ENCODE measurements around the gene SELENOI.

SELENOI gene

GRCh38 chr2:26424221-26424620 lies 78.3 kb downstream of the SELENOI start:
- Histone ChIP-seq H4K20me1 (ENCODE audit: insufficient read depth, low read length) (no peaks in the 10 kb centered on the region), H3K27ac (ENCODE audit: low read length) (no peak overlapping the region), H3K36me3 (replicated peaks; ENCODE audit: insufficient read depth, low read length) (no peaks in the 10 kb centered on the region), H3K4me3 (ENCODE audit: low read length) (no peak overlapping the region), H3K27me3 (replicated peaks; ENCODE audit: insufficient read depth, low read length) (no peaks in the 10 kb centered on the region), H3K4me2 (ENCODE audit: low read depth, low read length) (no peak overlapping the region), H3K4me1 (ENCODE audit: low read length) (no peaks in the 10 kb centered on the region), H3F3A (ENCODE audit: insufficient read depth, low read length) (no peaks in the 10 kb centered on the region), H3K79me2 (ENCODE audit: low read length) (no peaks in the 10 kb centered on the region), H2AFZ (ENCODE audit: low read length) (no peak overlapping the region), H3K9ac (ENCODE audit: low read length) (no peak overlapping the region), H3K9me2 (replicated peaks; ENCODE audit: insufficient read depth, low read length) (no peaks in the 10 kb centered on the region), H3K9me3 (replicated peaks; ENCODE audit: insufficient read depth, low read length) (no peaks in the 10 kb centered on the region)
- DNase-seq, result no peak
- TF ChIP-seq CTCF (IDR thresholded peaks at IDR 0.05; ENCODE audit: low read length), result no peak
- TF ChIP-seq EZH2 (optimal IDR thresholded peaks at IDR 0.05; ENCODE audit: low read depth, low read length), result no peak
- no peak for TF ChIP-seq EZH2phosphoT487 (IDR thresholded peaks at IDR 0.05; ENCODE audit: low read length)

GRCh38 chr2:26428846-26429245 lies 82.9 kb downstream of the SELENOI start:
- no peaks in the 10 kb centered on the region for H3K9me3 ChIP-seq (replicated peaks; ENCODE audit: insufficient read depth, low read length)
- H3K9ac ChIP-seq (ENCODE audit: low read length), result no peak overlapping the region
- TF ChIP-seq CTCF (IDR thresholded peaks at IDR 0.05; ENCODE audit: low read length) (no peak), EZH2phosphoT487 (IDR thresholded peaks at IDR 0.05; ENCODE audit: low read length) (no peak), EZH2 (optimal IDR thresholded peaks at IDR 0.05; ENCODE audit: low read depth, low read length) (no peak)
- H3K79me2 ChIP-seq (ENCODE audit: low read length), result no peaks in the 10 kb centered on the region
- H3K4me1 ChIP-seq (ENCODE audit: low read length), result peaks cover 15% of the 10 kb centered on the region; the same call in 1 of the 2 replicates
- H3K4me3 ChIP-seq (ENCODE audit: low read length), result no peak overlapping the region
- H3K9me2 ChIP-seq (replicated peaks; ENCODE audit: insufficient read depth, low read length), result no peaks in the 10 kb centered on the region
- H2AFZ ChIP-seq (ENCODE audit: low read length), result no peak overlapping the region
- no peaks in the 10 kb centered on the region for H3F3A ChIP-seq (ENCODE audit: insufficient read depth, low read length)
- DNase-seq, result no peak
- H4K20me1 ChIP-seq (ENCODE audit: insufficient read depth, low read length), result no peaks in the 10 kb centered on the region
- no peaks in the 10 kb centered on the region for H3K36me3 ChIP-seq (replicated peaks; ENCODE audit: insufficient read depth, low read length)
- no peak overlapping the region for H3K4me2 ChIP-seq (ENCODE audit: low read depth, low read length)
- H3K27ac ChIP-seq (ENCODE audit: low read length), result no peak overlapping the region
- H3K27me3 ChIP-seq (replicated peaks; ENCODE audit: insufficient read depth, low read length), result no peaks in the 10 kb centered on the region

- no peak overlapping the region for H3K27ac ChIP-seq (ENCODE audit: low read length)
- peaks cover 15% of the 10 kb centered on the region; the same call in 1 of the 2 replicates for H3K4me1 ChIP-seq (ENCODE audit: low read length)
- DNase-seq, result no peak
- no peaks in the 10 kb centered on the region for H3K79me2 ChIP-seq (ENCODE audit: low read length)
- no peaks in the 10 kb centered on the region for H4K20me1 ChIP-seq (ENCODE audit: insufficient read depth, low read length)
- H3F3A ChIP-seq (ENCODE audit: insufficient read depth, low read length), result no peaks in the 10 kb centered on the region
- H3K4me2 ChIP-seq (ENCODE audit: low read depth, low read length), result no peak overlapping the region
- H3K27me3 ChIP-seq (replicated peaks; ENCODE audit: insufficient read depth, low read length), result no peaks in the 10 kb centered on the region
- H3K9me3 ChIP-seq (replicated peaks; ENCODE audit: insufficient read depth, low read length), result no peaks in the 10 kb centered on the region
- no peak overlapping the region for H3K9ac ChIP-seq (ENCODE audit: low read length)
- no peak for TF ChIP-seq EZH2phosphoT487 (IDR thresholded peaks at IDR 0.05; ENCODE audit: low read length)
- no peak for TF ChIP-seq CTCF (IDR thresholded peaks at IDR 0.05; ENCODE audit: low read length)
- TF ChIP-seq EZH2 (optimal IDR thresholded peaks at IDR 0.05; ENCODE audit: low read depth, low read length), result no peak
- no peak overlapping the region for H3K4me3 ChIP-seq (ENCODE audit: low read length)
- H3K36me3 ChIP-seq (replicated peaks; ENCODE audit: insufficient read depth, low read length), result no peaks in the 10 kb centered on the region
- H3K9me2 ChIP-seq (replicated peaks; ENCODE audit: insufficient read depth, low read length), result no peaks in the 10 kb centered on the region
- H2AFZ ChIP-seq (ENCODE audit: low read length), result no peak overlapping the region
These were observed 84.0 kb downstream of the SELENOI start for GRCh38 chr2:26429779-26430578.

All from MM.1S (cell line).